NCI-H510A treated with DMSO at 0.1 percent for 48 hours (cell line): ENCODE data around the gene CFAP45.
A peak's percentile ranks its signal among the peaks of the same experiment; 100 is the strongest.

Experiments used
- DNase-seq: peaks from one replicate; lab custom pipeline; 2025; lab: John Stamatoyannopoulos, UW

The CFAP45 gene

GRCh38 chr1:159827102-159827490, 72.9 kb downstream of the CFAP45 start:
- no peak for DNase-seq

GRCh38 chr1:159826441-159827101, 73.4 kb downstream of the CFAP45 start, which contains the start of gene SLAMF8:
TSS of gene SLAMF8 (plus strand) at chr1:159826873. CDS start at chr1:159826899, 26 bp downstream.
- no peak for DNase-seq

- DNase-seq = no peak
Measured at GRCh38 chr1:159825564-159825963, 74.4 kb downstream of the CFAP45 start.

GRCh38 chr1:159823406-159823805, 76.6 kb downstream of the CFAP45 start:
- DNase-seq = peak; percentile 43
